SU-DHL-6 (cell line): ENCODE results near the gene SEC62.

ENCODE experiments used
- H2AFZ ChIP-seq: fragments of 200-600 bp; sonication (generic); 2 replicates; pipeline ENCODE4 v1.6.1; 2014; ENCODE audit warnings: low read depth, mild to moderate bottlenecking, moderate library complexity, mixed read lengths, antibody characterized with exemption, low read length; ENCODE audit not compliant: severe bottlenecking
- H3F3A ChIP-seq: fragments of 200-600 bp; shearing (Covaris generic); 2 replicates; pipeline ENCODE4 v1.6.0; 2016; ENCODE audit warnings: antibody characterized with exemption, mild to moderate bottlenecking; ENCODE audit not compliant: insufficient read depth
- H3K27ac ChIP-seq: fragments of 200-600 bp; sonication (generic); 2 replicates; pipeline ENCODE4 v1.5.1; 2016; ENCODE audit warnings: low read depth, mild to moderate bottlenecking, low read length, moderate library complexity, mixed read lengths
- H3K27me3 ChIP-seq: fragments of 200-600 bp; sonication (generic), shearing (Covaris generic); 2 replicates; pipeline ENCODE4 v1.6.0; 2014; ENCODE audit warnings: mild to moderate bottlenecking, low read length
- H3K36me3 ChIP-seq: fragments of 200-600 bp; sonication (generic); 2 replicates; pipeline ENCODE4 v1.6.1; 2014; ENCODE audit warnings: mild to moderate bottlenecking, low read length, mixed read lengths
- H3K4me2 ChIP-seq: fragments of 300-600, 200-600 bp; shearing (Covaris generic), sonication (generic); 2 replicates; pipeline ENCODE4 v1.6.0; 2014; ENCODE audit warnings: low read length, low read depth, mild to moderate bottlenecking; ENCODE audit not compliant: poor library complexity, severe bottlenecking
- H3K4me3 ChIP-seq: fragments of 200-600 bp; sonication (generic); 2 replicates; pipeline ENCODE4 v1.5.1; 2014; ENCODE audit warnings: antibody characterized with exemption, low read length, mild to moderate bottlenecking, mixed read lengths; ENCODE audit not compliant: insufficient read depth, poor library complexity, severe bottlenecking
- H3K79me2 ChIP-seq: fragments of 200-600 bp; sonication (generic); 2 replicates; pipeline ENCODE4 v1.6.1; 2014; ENCODE audit warnings: mild to moderate bottlenecking, low read length, moderate library complexity; ENCODE audit not compliant: insufficient read depth
- H3K9ac ChIP-seq: fragments of 200-600 bp; sonication (generic); 2 replicates; pipeline ENCODE4 v1.7.0; 2014; ENCODE audit warnings: mild to moderate bottlenecking, low read length
- H3K9me2 ChIP-seq: fragments of 200-600 bp; sonication (generic); replicated peaks from 2 replicates; pipeline ENCODE4 v1.6.1; 2014; ENCODE audit warnings: low read length; ENCODE audit not compliant: insufficient read depth
- H3K9me3 ChIP-seq: fragments of 200-600 bp; sonication (generic); 2 replicates; pipeline ENCODE4 v1.6.1; 2014; ENCODE audit warnings: low read length, mixed read lengths; ENCODE audit not compliant: insufficient read depth
- H4K20me1 ChIP-seq: fragments of 200-600 bp; sonication (generic); 2 replicates; pipeline ENCODE4 v1.6.1; 2014; ENCODE audit warnings: low read depth, mild to moderate bottlenecking, antibody characterized with exemption, low read length, moderate library complexity, mixed read lengths
- EZH2phosphoT487 ChIP-seq: fragments of 200-600 bp; sonication (generic), shearing (Covaris generic); conservative IDR thresholded peaks from 2 replicates; pipeline ENCODE4 v1.6.1; 2018; ENCODE audit warnings: mild to moderate bottlenecking, antibody characterized with exemption, low read length, moderate library complexity, mixed read lengths
- TF ChIP-seq, protein P1 (sequence below): fragments of 200-600 bp; sonication (generic); IDR thresholded peaks from one replicate; pipeline ENCODE4 v1.5.1; 2017; ENCODE audit warnings: antibody characterized with exemption, mild to moderate bottlenecking, low read length, moderate library complexity; ENCODE audit not compliant: insufficient read depth, poor library complexity, severe bottlenecking

Gene SEC62

DNA sequence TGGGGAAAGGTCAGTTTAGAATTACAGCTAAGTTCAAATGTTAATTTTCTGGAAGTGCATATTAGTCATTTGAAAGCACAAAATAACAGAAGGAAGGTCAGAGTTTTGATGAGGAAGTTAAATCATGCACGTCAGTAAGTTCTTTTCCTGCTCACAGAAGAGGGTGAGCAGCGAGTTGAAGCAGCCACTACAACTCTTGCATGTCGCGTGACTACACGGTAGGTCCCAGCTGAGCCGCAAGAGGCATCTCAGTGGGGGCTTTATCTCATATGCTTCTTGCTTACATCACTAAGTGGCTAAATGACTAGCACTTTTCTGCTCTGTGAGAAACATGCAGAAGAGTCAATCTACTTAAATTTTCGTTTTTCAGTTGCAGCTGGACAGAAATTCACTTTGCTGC is 21.3 kb upstream of the SEC62 start:
- TF ChIP-seq EZH2phosphoT487, result no peak
- TF ChIP-seq, protein P1, sequence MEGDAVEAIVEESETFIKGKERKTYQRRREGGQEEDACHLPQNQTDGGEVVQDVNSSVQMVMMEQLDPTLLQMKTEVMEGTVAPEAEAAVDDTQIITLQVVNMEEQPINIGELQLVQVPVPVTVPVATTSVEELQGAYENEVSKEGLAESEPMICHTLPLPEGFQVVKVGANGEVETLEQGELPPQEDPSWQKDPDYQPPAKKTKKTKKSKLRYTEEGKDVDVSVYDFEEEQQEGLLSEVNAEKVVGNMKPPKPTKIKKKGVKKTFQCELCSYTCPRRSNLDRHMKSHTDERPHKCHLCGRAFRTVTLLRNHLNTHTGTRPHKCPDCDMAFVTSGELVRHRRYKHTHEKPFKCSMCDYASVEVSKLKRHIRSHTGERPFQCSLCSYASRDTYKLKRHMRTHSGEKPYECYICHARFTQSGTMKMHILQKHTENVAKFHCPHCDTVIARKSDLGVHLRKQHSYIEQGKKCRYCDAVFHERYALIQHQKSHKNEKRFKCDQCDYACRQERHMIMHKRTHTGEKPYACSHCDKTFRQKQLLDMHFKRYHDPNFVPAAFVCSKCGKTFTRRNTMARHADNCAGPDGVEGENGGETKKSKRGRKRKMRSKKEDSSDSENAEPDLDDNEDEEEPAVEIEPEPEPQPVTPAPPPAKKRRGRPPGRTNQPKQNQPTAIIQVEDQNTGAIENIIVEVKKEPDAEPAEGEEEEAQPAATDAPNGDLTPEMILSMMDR, result no peak
- Histone ChIP-seq H3K9me2 (no peaks in the 10 kb centered on the region), H3K9me3 (no peaks in the 10 kb centered on the region), H3K79me2 (peaks cover 21% of the 10 kb centered on the region), H3K4me2 (peak overlapping the region; percentile 58), H2AFZ (no peak overlapping the region), H3F3A (peaks cover 76% of the 10 kb centered on the region), H4K20me1 (no peaks in the 10 kb centered on the region), H3K9ac (peak overlapping the region; percentile 57), H3K36me3 (no peaks in the 10 kb centered on the region), H3K4me3 (no peak overlapping the region), H3K27ac (peak overlapping the region; percentile 99), H3K27me3 (no peaks in the 10 kb centered on the region)

DNA sequence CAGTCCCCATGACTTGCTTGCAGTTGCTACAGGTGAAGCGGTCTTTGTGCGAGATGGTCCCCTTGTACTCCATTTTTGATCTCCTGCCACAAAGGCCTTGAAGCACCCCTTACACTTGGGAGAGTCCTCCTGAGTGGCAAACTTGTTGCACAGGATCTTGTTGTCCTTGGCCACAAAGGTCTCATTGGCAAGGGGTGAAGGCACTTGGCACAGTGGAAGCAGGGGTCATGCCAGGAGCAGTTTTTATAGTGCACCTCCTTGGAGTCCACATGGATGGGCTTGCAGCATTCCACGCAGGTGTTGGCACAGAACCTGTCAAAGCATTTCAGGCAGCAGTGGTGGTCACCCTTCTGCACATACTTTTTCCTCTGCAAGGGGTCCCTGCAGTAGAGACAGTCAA is 20.3 kb upstream of the SEC62 start:
- H3K36me3 ChIP-seq, result no peaks in the 10 kb centered on the region
- H3K9me3 ChIP-seq, result no peaks in the 10 kb centered on the region
- H3F3A ChIP-seq, result peaks cover 74% of the 10 kb centered on the region
- TF ChIP-seq EZH2phosphoT487, result no peak
- TF ChIP-seq, protein P1, result no peak
- no peaks in the 10 kb centered on the region for H4K20me1 ChIP-seq
- peak overlapping the region; percentile 99 for H3K27ac ChIP-seq
- H3K9me2 ChIP-seq, result no peaks in the 10 kb centered on the region
- no peak overlapping the region for H3K4me3 ChIP-seq
- peaks cover 21% of the 10 kb centered on the region for H3K79me2 ChIP-seq
- H3K9ac ChIP-seq, result peak overlapping the region; percentile 57
- H3K27me3 ChIP-seq, result no peaks in the 10 kb centered on the region
- no peak overlapping the region for H2AFZ ChIP-seq
- peak overlapping the region; percentile 71 for H3K4me2 ChIP-seq

DNA sequence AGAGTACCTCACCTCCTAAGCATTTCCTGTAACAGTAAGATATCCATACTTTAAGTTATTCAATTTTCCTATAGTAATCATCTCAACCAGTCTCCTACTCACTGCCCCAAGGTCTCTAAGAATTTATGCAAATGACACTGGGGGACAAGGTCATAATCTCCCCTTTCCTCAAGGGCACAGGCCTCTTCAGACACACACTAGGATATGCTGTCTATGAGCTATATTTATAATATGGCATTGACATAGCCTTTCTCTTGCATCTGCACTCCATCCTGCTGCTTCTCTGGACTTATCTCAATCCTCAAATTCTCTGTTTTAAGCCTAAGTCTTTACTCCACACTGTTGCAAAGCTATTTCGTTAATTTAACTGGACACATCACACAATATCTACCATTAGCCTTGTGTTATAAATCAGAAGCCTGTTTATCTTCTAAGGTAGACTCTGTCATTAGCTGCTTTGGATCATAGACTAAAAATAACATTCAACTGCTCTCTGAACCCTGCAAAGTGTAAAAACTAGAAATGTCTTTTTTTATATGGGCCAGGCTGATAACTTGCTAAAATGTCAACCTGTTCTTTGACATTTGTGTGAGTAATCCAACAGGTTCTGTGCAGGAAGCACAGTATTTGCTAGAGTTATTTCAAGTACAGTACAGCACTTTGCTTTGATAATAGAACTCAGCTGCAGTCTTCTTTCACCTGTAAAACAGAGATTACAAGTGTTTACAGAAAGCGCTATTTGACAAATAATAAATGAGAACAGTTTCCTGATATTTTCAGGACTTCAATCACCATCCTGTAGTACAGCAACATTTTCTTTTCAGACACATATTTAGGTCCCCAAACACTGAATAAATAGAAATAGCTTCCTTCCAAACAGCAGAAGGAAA is 17.8 kb upstream of the SEC62 start:
- H3K9me3 ChIP-seq, result no peaks in the 10 kb centered on the region
- peak overlapping the region; percentile 49 for H3K9ac ChIP-seq
- H3K4me2 ChIP-seq, result peak overlapping the region; percentile 71
- H2AFZ ChIP-seq, result no peak overlapping the region
- H3K4me3 ChIP-seq, result no peak overlapping the region
- H3K79me2 ChIP-seq, result peaks cover 11% of the 10 kb centered on the region
- peaks cover 67% of the 10 kb centered on the region for H3F3A ChIP-seq
- no peak for TF ChIP-seq EZH2phosphoT487
- TF ChIP-seq, protein P1, result no peak
- peak overlapping the region; percentile 99 for H3K27ac ChIP-seq
- no peaks in the 10 kb centered on the region for H3K36me3 ChIP-seq
- no peaks in the 10 kb centered on the region for H3K27me3 ChIP-seq
- H4K20me1 ChIP-seq, result no peaks in the 10 kb centered on the region
- no peaks in the 10 kb centered on the region for H3K9me2 ChIP-seq
